NCI-H526 treated with DMSO at 0.1 percent for 48 hours (cell line): ENCODE data around the gene HSPA12A.

Source experiments
- DNase-seq: peaks from one replicate; lab custom pipeline; 2025; lab: John Stamatoyannopoulos, UW

HSPA12A gene

GRCh38 chr10:116689744-116690143 lies 52.6 kb downstream of the HSPA12A start:
- no peak for DNase-seq

DNA sequence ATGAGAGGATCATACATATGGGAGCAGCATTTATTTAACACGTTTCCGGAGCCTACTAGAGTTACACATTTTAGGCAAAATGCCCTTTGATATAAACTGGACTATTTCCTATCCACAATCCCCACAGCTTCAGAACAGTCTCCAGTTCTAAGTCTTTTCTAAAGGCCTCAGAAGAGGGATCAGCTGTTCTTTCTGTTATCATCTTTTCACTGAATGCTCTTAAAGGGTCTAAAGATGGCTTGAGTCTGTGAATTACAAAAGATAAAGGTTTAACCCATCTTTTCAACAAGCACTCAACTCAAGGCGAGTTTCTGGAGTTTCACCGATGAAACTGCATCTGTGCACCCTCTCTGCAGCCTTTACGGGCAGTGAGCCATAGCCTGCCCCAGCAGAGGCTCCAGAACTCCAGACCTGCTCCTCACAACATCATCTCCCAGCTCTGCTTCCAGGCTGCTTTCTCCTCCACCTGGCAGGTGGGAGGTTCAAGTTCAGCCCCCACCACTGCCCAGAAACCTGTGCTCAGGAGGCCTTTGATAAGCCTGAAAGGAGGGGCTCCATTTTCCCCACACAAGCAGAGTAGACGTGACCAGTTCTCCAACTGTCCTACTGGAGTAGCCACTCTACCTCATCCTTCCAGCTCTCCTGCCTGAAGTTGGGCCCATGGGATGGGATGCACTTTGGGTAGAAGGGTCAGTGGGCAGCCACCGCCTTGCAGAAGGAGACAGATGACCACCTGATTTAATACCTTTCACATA lies 53.4 kb downstream of the HSPA12A start:
- DNase-seq: no peak

DNA sequence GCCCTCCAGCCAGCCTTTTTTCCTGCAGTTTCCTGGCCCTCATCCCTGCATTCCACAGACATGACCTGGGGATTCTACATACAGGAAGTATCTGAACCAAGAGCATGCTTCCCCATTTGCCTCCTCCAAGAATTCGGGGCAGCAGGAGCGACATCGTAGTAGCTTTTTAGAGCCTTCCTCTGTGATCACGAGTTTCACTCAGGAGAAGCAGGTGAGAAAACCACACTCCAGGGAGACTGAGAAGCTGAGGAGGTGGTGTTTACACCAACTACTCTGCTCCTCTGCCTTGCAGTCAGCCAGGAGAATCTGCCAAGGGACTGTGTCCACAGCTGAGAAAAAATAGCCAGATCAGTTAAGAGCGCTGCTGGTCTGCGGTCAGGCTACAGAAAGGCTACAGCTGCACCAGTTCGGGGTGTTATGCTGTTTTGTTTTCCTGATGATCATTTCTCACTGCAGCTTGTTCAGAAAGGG lies 54.1 kb downstream of the HSPA12A start:
- no peak for DNase-seq

- no peak for DNase-seq
These were observed 54.7 kb downstream of the HSPA12A start for GRCh38 chr10:116687633-116688032.

DNA sequence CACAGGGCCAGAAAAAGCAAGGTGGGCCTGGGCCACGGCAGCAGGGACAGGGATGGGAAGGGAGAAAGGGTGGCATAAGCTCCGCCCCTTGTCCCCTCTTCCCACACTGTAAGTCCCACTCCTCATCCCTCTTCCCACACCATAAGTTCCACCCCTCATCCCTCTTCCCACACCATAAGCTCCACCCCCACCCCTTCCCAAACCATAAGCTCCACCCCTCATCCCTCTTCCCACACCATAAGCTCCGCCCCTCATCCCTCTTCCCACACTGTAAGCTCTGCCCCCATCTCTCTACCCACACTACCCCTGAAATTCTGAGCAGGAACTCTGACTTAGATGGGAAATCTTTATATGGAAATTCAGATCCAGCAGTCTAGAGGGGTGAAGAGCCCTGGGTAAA lies 55.7 kb downstream of the HSPA12A start:
- DNase-seq: no peak

DNA sequence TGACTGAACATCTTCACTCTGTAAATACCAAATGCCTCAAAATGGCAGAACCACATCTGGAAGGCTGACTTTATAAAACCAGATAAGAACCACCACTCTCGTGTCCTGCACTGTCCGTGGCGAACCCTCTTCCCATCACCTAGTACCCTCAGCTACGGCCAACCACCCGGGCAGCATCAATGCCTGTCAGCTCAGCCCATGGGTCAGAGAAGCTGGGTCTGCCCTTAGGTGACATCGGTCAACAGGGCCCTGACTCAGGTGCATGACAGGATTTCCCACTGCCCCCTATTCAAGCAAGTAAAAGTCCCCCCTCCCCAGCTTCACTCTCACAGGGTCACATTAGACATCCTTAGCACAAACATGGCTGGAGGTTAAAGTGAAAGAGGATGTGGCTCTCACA lies 56.6 kb downstream of the HSPA12A start:
- no peak for DNase-seq

GRCh38 chr10:116684781-116685180 lies 57.6 kb downstream of the HSPA12A start:
- no peak for DNase-seq

GRCh38 chr10:116683821-116684220 lies 58.5 kb downstream of the HSPA12A start:
- no peak for DNase-seq

DNA sequence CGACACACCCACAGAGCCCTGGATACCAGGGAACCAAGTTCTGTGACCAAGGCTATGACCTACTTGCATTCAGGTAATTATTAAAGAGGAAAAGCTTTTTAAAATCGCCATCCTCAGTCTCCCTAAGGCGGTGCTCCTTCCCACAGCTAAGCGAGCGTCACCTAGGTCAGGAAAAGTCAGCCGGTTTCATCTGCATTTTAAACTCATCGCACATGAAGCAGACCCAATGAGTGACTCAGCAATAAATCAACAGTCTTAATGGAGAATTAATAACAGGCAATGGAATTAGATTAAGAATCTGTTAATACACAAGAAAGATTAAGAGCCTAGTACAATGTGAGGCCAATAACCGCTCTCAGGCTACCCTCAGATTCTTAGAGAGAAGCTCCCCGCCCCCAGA lies 59.2 kb downstream of the HSPA12A start:
- DNase-seq: no peak

- no peak for DNase-seq
These were observed 63.0 kb downstream of the HSPA12A start for GRCh38 chr10:116679351-116679750.

DNA sequence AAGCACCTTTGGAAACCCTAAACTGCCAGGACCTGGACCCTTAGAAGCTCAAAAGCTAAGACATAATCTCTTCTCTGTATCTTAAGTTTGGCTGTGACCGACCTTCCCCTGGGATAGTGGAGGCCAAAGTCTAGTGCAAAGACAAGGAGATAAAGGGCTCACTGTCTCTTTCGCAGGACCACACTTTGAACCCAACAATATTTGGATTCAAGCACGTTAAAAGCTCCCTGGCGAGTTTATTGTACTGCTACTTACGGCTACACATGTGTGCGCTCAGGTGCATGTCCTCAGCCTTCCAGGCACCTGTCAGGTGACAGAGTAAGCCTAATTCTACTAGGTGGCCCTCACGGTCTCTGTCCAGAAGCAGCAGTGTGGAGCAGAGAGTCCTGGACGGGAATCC lies 65.7 kb downstream of the HSPA12A start:
- no peak for DNase-seq

DNA sequence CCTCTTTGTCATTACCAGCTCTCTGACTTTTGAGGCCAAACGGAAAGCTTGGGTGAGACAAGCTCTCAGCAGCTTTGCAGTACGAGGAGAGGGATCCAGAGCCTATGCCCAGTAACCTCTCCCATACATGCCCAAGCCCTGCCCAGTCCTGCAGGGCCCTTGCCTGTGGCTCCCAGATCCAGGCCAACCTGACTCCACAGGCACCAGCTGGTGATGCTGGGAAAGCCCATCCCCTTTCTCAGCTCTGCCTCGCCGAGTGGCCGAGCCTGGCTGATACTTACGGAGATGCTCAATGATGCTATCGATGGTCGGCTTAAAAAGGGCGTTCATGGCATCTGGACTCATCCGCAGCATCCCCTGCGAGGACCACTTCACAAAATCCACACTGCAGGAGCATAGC lies 66.2 kb downstream of the HSPA12A start:
- no peak for DNase-seq

- DNase-seq: no peak
These were observed 67.4 kb downstream of the HSPA12A start for GRCh38 chr10:116674901-116675423.

DNA sequence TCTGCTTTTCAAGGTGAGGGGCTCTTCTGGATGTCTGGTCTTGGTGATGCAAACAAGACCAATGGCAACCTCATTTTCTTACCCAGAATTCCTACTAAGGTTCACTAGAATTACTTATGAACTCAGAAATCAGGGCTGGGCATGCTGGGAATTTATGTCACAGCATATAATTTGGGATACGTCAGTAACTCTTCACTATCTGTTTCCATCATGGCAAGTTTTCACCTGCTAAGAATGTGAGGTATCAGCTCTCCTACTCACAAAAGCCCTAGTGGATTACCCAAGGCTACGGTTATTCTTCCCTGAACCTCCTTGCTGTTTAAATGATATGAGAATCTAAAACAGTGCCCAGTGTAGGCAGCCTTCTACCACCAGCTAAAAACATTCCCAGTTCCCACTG lies 68.5 kb downstream of the HSPA12A start:
- DNase-seq: no peak

- DNase-seq: no peak
These were observed 69.5 kb downstream of the HSPA12A start for GRCh38 chr10:116672891-116673290.

DNA sequence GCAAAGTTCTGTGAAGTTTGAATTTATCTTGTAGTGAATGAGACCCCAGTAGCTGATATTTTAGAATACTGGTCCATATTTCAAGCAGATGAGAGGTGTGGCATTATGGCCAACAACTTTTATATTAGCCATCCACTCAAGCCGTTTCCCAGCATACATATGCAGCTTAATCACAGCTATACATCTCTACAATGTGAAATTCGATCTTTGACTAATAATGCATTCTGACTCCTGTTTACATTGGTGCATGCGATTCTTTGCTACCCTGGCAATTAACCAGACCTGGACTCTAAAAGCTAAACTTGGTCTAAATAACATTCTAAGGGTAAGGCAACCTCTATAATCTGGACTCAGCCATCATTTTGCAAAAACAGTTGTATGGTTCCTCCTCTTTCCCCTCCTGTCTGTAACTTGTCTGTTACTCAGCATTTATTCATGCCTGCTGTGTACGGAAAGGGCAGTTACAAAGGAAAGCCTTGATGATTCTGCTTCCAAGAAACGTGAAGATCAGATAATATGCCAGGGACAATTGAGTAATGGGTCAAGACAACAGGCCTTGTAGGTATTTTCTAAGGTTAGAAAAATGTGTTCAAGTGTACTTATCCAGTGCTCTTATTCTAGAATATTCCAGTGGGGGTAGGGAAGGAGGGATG lies 71.0 kb downstream of the HSPA12A start:
- DNase-seq: no peak

GRCh38 chr10:116670706-116671105 lies 71.7 kb downstream of the HSPA12A start:
- no peak for DNase-seq

- DNase-seq: no peak
These were observed 72.3 kb downstream of the HSPA12A start for GRCh38 chr10:116669832-116670644.

- no peak for DNase-seq
These were observed 73.3 kb downstream of the HSPA12A start for GRCh38 chr10:116669080-116669479.

- no peak for DNase-seq
These were observed 73.9 kb downstream of the HSPA12A start for GRCh38 chr10:116668446-116668845.

DNA sequence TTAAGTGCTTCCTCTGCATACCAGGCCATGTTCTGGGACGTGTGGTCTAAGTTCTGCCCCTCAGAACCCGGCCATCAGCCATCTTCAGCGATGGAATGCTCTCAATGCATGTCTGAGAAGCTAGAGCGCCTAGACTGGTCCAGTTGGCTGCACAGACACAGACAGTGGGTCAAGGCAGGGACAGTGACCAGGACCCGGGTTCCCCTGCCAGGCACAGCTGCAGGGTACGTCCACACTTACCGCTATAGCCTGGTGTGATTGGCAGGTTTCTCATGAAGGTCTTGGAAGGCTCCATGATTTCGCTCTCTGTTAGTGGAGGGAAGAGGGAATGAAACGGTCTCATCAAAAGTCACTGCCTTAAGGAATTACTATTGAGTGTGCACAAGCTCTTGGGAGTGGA lies 74.3 kb downstream of the HSPA12A start:
- DNase-seq: no peak

DNA sequence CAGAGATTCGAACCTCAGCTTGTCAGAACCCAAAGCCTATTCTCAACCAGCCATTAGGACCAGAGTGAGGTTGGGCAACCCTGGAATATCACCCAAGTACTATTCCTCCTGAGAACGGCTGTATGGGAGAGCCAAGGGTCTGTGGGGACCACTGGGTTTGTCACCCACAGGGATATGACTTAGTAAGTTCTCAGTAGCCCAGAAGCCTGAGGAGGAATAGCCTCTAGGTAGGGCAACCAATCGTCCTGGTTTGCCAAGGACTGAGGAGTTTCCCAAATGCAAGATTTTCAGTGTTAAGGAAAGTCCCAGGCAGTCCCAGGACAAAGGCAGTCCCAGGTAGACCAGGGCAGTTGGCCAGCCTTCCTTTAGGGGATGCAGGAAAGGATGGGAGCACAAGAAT lies 74.9 kb downstream of the HSPA12A start:
- no peak for DNase-seq
